HEK293 (cell line): ENCODE results near the gene ARHGAP33.

Source experiments
- CTCF ChIA-PET: fragments of 350-600 bp; formaldehyde crosslinking; extraction: SDS; loops from one replicate; lab custom pipeline; 2021; ENCODE audit warnings: antibody characterized with exemption; lab: Yijun Ruan, JAX
- POLR2A ChIA-PET: fragments of 300-600 bp; formaldehyde crosslinking; extraction: SDS; loops from one replicate; lab custom pipeline; 2020; ENCODE audit warnings: antibody characterized with exemption, inconsistent platforms; lab: Yijun Ruan, JAX
- H3K27ac ChIP-seq: fragments of 200-500 bp; sonication (Bioruptor generic); 2 replicates; pipeline ENCODE4 v1.5.1; 2014; ENCODE audit warnings: low read depth, low read length, control low read depth, inconsistent platforms; ENCODE audit errors: extremely low read depth
- H3K36me3 ChIP-seq, 2 experiments: fragments of 200-500 bp in 1 of 2; sonication (Bioruptor generic) in 1 of 2; 1 replicate in 1 of 2; 2 replicates in 1 of 2; pipeline ENCODE4 v1.5.1; 2014 to 2017; ENCODE audit warnings: inconsistent platforms in 2 of 2, low read length in 2 of 2; ENCODE audit not compliant: control insufficient read depth in 2 of 2, insufficient read depth in 1 of 2
- H3K4me1 ChIP-seq: fragments of 200-500 bp; sonication (Bioruptor generic); 2 replicates; pipeline ENCODE4 v1.5.1; 2014; ENCODE audit warnings: mild to moderate bottlenecking, low read length, inconsistent platforms; ENCODE audit not compliant: control insufficient read depth, insufficient read depth
- H3K4me3 ChIP-seq: 2 replicates; pipeline ENCODE4 v1.5.1; 2011; ENCODE audit warnings: low read depth, mild to moderate bottlenecking, control low read depth, low read length, moderate library complexity
- H3K9me3 ChIP-seq: fragments of 200-500 bp; sonication (Bioruptor generic); 2 replicates; pipeline ENCODE4 v1.5.1; 2014; ENCODE audit warnings: low read depth, low read length, inconsistent platforms; ENCODE audit not compliant: control insufficient read depth, insufficient read depth
- INSM2 ChIP-seq: fragments of 450-650 bp; formaldehyde crosslinking; IDR thresholded peaks from 2 replicates; pipeline ENCODE4 v1.5.1; 2016; ENCODE audit warnings: missing biosample characterization, missing genetic modification characterization
- KLF9 ChIP-seq: fragments of 450-650 bp; formaldehyde crosslinking; IDR thresholded peaks from 2 replicates; pipeline ENCODE4 v1.5.1; 2016; ENCODE audit warnings: missing biosample characterization, missing genetic modification characterization, low read depth
- PATZ1 ChIP-seq: fragments of 450-650 bp; formaldehyde crosslinking; IDR thresholded peaks from 2 replicates; pipeline ENCODE4 v1.5.1; 2016; ENCODE audit warnings: missing biosample characterization, missing genetic modification characterization
- PBX3 ChIP-seq: sonication (generic); formaldehyde crosslinking; IDR thresholded peaks from 2 replicates; pipeline ENCODE4 v1.8.1; 2022; ENCODE audit warnings: mild to moderate bottlenecking, moderate library complexity, missing genetic modification reagents
- PRDM1 ChIP-seq: fragments of 450-650 bp; formaldehyde crosslinking; IDR thresholded peaks from 2 replicates; pipeline ENCODE4; 2016; ENCODE audit warnings: missing biosample characterization, missing genetic modification characterization
- TCF7L2 ChIP-seq: IDR thresholded peaks from 2 replicates; pipeline ENCODE4 v1.6.1; 2011; ENCODE audit warnings: low read depth, mild to moderate bottlenecking, inconsistent platforms, low read length, moderate library complexity, borderline replicate concordance
- TRIM28 ChIP-seq: IDR thresholded peaks from 2 replicates; pipeline ENCODE4 v1.6.1; 2011; ENCODE audit warnings: low read length, control low read depth, borderline replicate concordance
- TSHZ1 ChIP-seq: fragments of 450-650 bp; formaldehyde crosslinking; IDR thresholded peaks from 2 replicates; pipeline ENCODE4 v1.5.1; 2016; ENCODE audit warnings: missing biosample characterization, missing genetic modification characterization, borderline replicate concordance
- WT1 ChIP-seq: fragments of 450-650 bp; formaldehyde crosslinking; IDR thresholded peaks from 2 replicates; pipeline ENCODE4 v1.5.1; 2016; ENCODE audit warnings: missing biosample characterization, missing genetic modification characterization
- YY1 ChIP-seq: fragments of 450-650 bp; formaldehyde crosslinking; IDR thresholded peaks from 2 replicates; pipeline ENCODE4 v1.5.1; 2018; ENCODE audit warnings: missing biosample characterization, missing genetic modification characterization
- YY2 ChIP-seq: fragments of 450-650 bp; formaldehyde crosslinking; IDR thresholded peaks from 2 replicates; pipeline ENCODE4 v1.5.1; 2016; ENCODE audit warnings: missing biosample characterization, missing genetic modification characterization
- ZNF211 ChIP-seq: fragments of 450-650 bp; formaldehyde crosslinking; IDR thresholded peaks from 2 replicates; pipeline ENCODE4 v1.5.1; 2016; ENCODE audit warnings: low read depth, missing biosample characterization, missing genetic modification characterization
- ZNF239 ChIP-seq: fragments of 450-650 bp; formaldehyde crosslinking; IDR thresholded peaks from 2 replicates; pipeline ENCODE4 v1.5.1; 2016; ENCODE audit warnings: missing biosample characterization, missing genetic modification characterization
- ZNF292 ChIP-seq: fragments of 450-650 bp; formaldehyde crosslinking; IDR thresholded peaks from 2 replicates; pipeline ENCODE4 v1.5.1; 2016; ENCODE audit warnings: low read depth, missing biosample characterization, missing genetic modification characterization, borderline replicate concordance
- ZNF394 ChIP-seq: fragments of 450-650 bp; formaldehyde crosslinking; IDR thresholded peaks from 2 replicates; pipeline ENCODE4 v1.5.1; 2016; ENCODE audit warnings: missing biosample characterization, missing genetic modification characterization, mild to moderate bottlenecking, moderate library complexity, borderline replicate concordance
- ZNF398 ChIP-seq: fragments of 450-650 bp; formaldehyde crosslinking; IDR thresholded peaks from 2 replicates; pipeline ENCODE4 v1.5.1; 2017; ENCODE audit warnings: missing biosample characterization, missing genetic modification characterization
- ZNF48 ChIP-seq: fragments of 450-650 bp; formaldehyde crosslinking; IDR thresholded peaks from 2 replicates; pipeline ENCODE4 v1.5.1; 2016; ENCODE audit warnings: missing biosample characterization, missing genetic modification characterization
- ZNF501 ChIP-seq: fragments of 450-650 bp; formaldehyde crosslinking; IDR thresholded peaks from 2 replicates; pipeline ENCODE4 v1.5.1; 2016; ENCODE audit warnings: missing biosample characterization, missing genetic modification characterization
- ZNF560 ChIP-seq: fragments of 450-650 bp; formaldehyde crosslinking; IDR thresholded peaks from 2 replicates; pipeline ENCODE4 v1.5.1; 2017; ENCODE audit warnings: missing biosample characterization, missing genetic modification characterization, borderline replicate concordance
- ZNF600 ChIP-seq: fragments of 450-650 bp; formaldehyde crosslinking; IDR thresholded peaks from 2 replicates; pipeline ENCODE4 v1.5.1; 2016; ENCODE audit warnings: missing biosample characterization, missing genetic modification characterization
- ZNF629 ChIP-seq: fragments of 450-650 bp; formaldehyde crosslinking; IDR thresholded peaks from 2 replicates; pipeline ENCODE4 v1.5.1; 2017; ENCODE audit warnings: missing biosample characterization, missing genetic modification characterization
- ZNF658 ChIP-seq: fragments of 450-650 bp; formaldehyde crosslinking; IDR thresholded peaks from 2 replicates; pipeline ENCODE4; 2016; ENCODE audit warnings: missing biosample characterization, missing genetic modification characterization
- ZNF747 ChIP-seq: fragments of 450-650 bp; formaldehyde crosslinking; IDR thresholded peaks from 2 replicates; pipeline ENCODE4 v1.5.1; 2016; ENCODE audit warnings: missing biosample characterization, missing genetic modification characterization
- ZSCAN30 ChIP-seq: fragments of 450-650 bp; IDR thresholded peaks from 2 replicates; pipeline ENCODE4 v1.5.1; 2018; ENCODE audit warnings: missing biosample characterization, mild to moderate bottlenecking, missing genetic modification characterization, moderate library complexity

The ARHGAP33 gene

GRCh38 chr19:35748106-35749020 lies 27.0 kb upstream of the ARHGAP33 start, which contains the start of gene LIN37 (continued):
- no peak for TF ChIP-seq ZNF211 (tag by site-specific recombination)
- TF ChIP-seq PRDM1 (tag by site-specific recombination), result peak; percentile 94
- no peak for TF ChIP-seq ZNF747 (tag by site-specific recombination)
- 0 out of 2 replicates have a peak, but pooled peaks have one; percentile 28 for TF ChIP-seq TRIM28
- TF ChIP-seq TSHZ1 (tag by site-specific recombination), result no peak
- TF ChIP-seq ZNF629 (tag by site-specific recombination), result peak; percentile 62; the same call in 1 of the 2 replicates
- TF ChIP-seq, all 188 proteins: peak for 62

GRCh38 chr19:35750167-35750566 lies 25.2 kb upstream of the ARHGAP33 start:
- Histone ChIP-seq H3K4me3 (no peak overlapping the region), H3K4me1 (peaks cover 22% of the 10 kb centered on the region)
- CTCF ChIA-PET, result interaction anchor here (0.7 to 1.0 kb wide), 2 partner anchors 23 to 56 kb away, joined by 3 read pairs; no protein-coding TSS in a partner anchor
- TF ChIP-seq ZNF658 (tag by site-specific recombination), result 0 out of 2 replicates have a peak, but pooled peaks have one; percentile 23
- TF ChIP-seq PATZ1 (tag by site-specific recombination), result no peak
- no peak for TF ChIP-seq WT1 (tag by site-specific recombination)
- no peak for TF ChIP-seq YY2
- TF ChIP-seq ZNF292 (tag by site-specific recombination), result no peak
- TF ChIP-seq ZNF394 (tag by site-specific recombination), result peak; percentile 87
- peak; percentile 60 for TF ChIP-seq ZNF600 (tag by site-specific recombination)
- TF ChIP-seq ZNF560 (tag by site-specific recombination), result no peak
- no peak for TF ChIP-seq ZSCAN30 (tag by site-specific recombination)
- TF ChIP-seq YY1 (tag by site-specific recombination), result no peak
- TF ChIP-seq ZNF239, result no peak
- TF ChIP-seq ZNF398, result no peak
- no peak for TF ChIP-seq ZNF501 (tag by site-specific recombination)
- TF ChIP-seq PBX3 (CRISPR knock-in tag), result no peak
- TF ChIP-seq KLF9 (tag by site-specific recombination), result no peak
- no peak for TF ChIP-seq TCF7L2
- no peak for TF ChIP-seq ZNF48 (tag by site-specific recombination)
- no peak for TF ChIP-seq INSM2 (tag by site-specific recombination)
- TF ChIP-seq, all 188 proteins: peak for 3
- Histone ChIP-seq H3K36me3 (peaks cover 29 to 65% of the 10 kb centered on the region in 2 experiments), H3K27ac (peak overlapping the region; percentile 17; the same call in 1 of the 2 replicates), H3K9me3 (no peaks in the 10 kb centered on the region; the same call in none of the 2 replicates)
- POLR2A ChIA-PET, result interaction anchor here (0.6 to 4.1 kb wide), 3 partner anchors 10 to 243 kb away, joined by 3 to 34 read pairs (median 3); no protein-coding TSS in a partner anchor
